ENCODE measurements around the gene WDCP. TPM values are rescaled to one million over a fixed set of nuclear protein-coding genes. Genes with fewer than 3 reads are reported as not detected.

WDCP gene
- total and polyA plus RNA-seq, 2 donors (not counting 1 experiment from before 2014, with no cell fraction given) = 3.9 to 21.6 TPM

DNA sequence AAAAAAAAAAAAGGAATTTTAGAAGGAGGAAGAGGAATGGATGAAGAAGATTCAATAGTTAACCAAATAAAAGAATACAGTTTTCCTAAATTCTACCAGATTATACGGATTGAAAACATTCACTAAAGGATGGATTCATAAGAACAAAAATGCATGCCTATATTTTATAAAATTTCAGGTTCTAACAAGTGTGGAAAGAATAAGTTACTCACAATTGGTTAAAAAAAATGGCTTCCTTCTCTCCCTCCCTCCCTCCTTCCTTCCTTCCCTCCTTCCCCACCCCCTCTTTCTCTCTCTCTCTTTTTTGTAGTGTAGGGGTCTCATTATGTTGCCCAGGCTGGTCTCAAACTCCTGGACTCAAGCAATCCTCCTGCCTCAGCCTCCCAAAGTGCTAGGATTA, 39.0 kb upstream of the WDCP start:
- WGBS (ENCODE audit: insufficient coverage) = no CpG with 5 or more reads among the region's 1 CpG
- H3K27me3 Mint-ChIP-seq = no peaks in the 10 kb centered on the region

DNA sequence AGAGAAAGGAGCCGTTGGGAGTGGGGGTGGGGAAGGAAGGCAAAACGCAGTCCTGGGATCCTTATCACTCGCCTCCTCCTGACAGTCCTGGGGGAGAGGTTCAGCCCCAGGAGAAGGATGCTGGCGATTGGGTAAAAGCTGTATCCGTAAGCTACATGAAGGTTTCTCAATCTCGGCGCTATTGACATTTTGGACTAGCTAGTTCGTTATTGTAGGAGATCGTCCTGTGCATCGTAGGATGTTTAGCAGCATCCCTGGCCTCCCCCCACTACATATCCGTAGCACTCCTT, 38.0 kb upstream of the WDCP start:
- peaks cover 12 to 20% of the 10 kb centered on the region in 2 donors for H3K4me1 ChIP-seq (ENCODE audit: control insufficient read depth in 2 of 2, insufficient read depth in 2 of 2, low read length in 2 of 2)
- no peaks in the 10 kb centered on the region for H3K27me3 ChIP-seq (replicated peaks in 1 of 4; ENCODE audit: control extremely low read depth in 1 of 4, control insufficient read depth in 3 of 4, insufficient read depth in 4 of 4, low read length in 3 of 4)
- H4K20me1 ChIP-seq (ENCODE audit: control insufficient read depth, insufficient read depth, low read length, poor library complexity, severe bottlenecking) = no peaks in the 10 kb centered on the region
- H3K27ac ChIP-seq (ENCODE audit: low read length in 2 of 2) = no peak overlapping the region
- DNase-seq (no peak), ATAC-seq (ENCODE audit: low read depth) (no peak)
- ChIA-PET POLR2A (interaction anchor here (0.6 kb wide), 1 partner anchor 145 kb away, joined by 10 read pairs; no protein-coding TSS in a partner anchor), CTCF (interaction anchor here (0.6 to 7.3 kb wide), 24 partner anchors 9 to 1338 kb away, joined by 3 to 154 read pairs (median 5); partner anchors contain the start of genes ATAD2B, FAM228B, FKBP1B and SF3B6)
- peak overlapping the region; percentile 98 for H2AFZ ChIP-seq (ENCODE audit: insufficient read depth, low read depth, low read length, poor library complexity, severe bottlenecking)
- intact Hi-C loops (cut with micrococcal nuclease) = loop anchor here (2.0 kb wide), 1 partner anchor 38 kb away; the partner anchor contains the start of gene WDCP
- 52% methylated on average over 10 of the region's 11 CpGs for WGBS (ENCODE audit: insufficient coverage)
- Mint-ChIP-seq H3K4me1 (peaks cover 19% of the 10 kb centered on the region), H3K4me3 (peak overlapping the region; percentile 97), H3K27ac (no peak overlapping the region), H3K27me3 (no peaks in the 10 kb centered on the region), H3K9me3 (ENCODE audit: insufficient read depth) (no peaks in the 10 kb centered on the region)
- peak overlapping the region; percentile 80 for H3K9ac ChIP-seq (ENCODE audit: low read length)
- peaks cover 2 to 12% of the 10 kb centered on the region in 2 experiments for H3K36me3 ChIP-seq (replicated peaks in 1 of 2; ENCODE audit: control extremely low read depth in 1 of 2, control insufficient read depth in 1 of 2, extremely low read depth in 1 of 2, insufficient read depth in 2 of 2, low read length in 1 of 2)
- peaks cover 9% of the 10 kb centered on the region for H3K79me2 ChIP-seq (ENCODE audit: control insufficient read depth, insufficient read depth, low read length)
- H3K4me2 ChIP-seq (replicated peaks; ENCODE audit: low read depth, low read length, poor library complexity, severe bottlenecking) = peak overlapping the region; percentile 95
- H3K9me3 ChIP-seq (ENCODE audit: control extremely low read depth in 1 of 3, control insufficient read depth in 2 of 3, insufficient read depth in 1 of 3, low read length in 2 of 3) = no peaks in the 10 kb centered on the region
- peak overlapping the region in 3 of 5 experiments; percentile 68 to 84 (median 75) for H3K4me3 ChIP-seq (ENCODE audit: control extremely low read depth in 1 of 5, extremely low read depth in 1 of 5, insufficient read depth in 1 of 5, low read depth in 2 of 5, low read length in 4 of 5)
- TF ChIP-seq, protein P1, sequence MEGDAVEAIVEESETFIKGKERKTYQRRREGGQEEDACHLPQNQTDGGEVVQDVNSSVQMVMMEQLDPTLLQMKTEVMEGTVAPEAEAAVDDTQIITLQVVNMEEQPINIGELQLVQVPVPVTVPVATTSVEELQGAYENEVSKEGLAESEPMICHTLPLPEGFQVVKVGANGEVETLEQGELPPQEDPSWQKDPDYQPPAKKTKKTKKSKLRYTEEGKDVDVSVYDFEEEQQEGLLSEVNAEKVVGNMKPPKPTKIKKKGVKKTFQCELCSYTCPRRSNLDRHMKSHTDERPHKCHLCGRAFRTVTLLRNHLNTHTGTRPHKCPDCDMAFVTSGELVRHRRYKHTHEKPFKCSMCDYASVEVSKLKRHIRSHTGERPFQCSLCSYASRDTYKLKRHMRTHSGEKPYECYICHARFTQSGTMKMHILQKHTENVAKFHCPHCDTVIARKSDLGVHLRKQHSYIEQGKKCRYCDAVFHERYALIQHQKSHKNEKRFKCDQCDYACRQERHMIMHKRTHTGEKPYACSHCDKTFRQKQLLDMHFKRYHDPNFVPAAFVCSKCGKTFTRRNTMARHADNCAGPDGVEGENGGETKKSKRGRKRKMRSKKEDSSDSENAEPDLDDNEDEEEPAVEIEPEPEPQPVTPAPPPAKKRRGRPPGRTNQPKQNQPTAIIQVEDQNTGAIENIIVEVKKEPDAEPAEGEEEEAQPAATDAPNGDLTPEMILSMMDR (IDR thresholded peaks at IDR 0.05) = no peak
- TF ChIP-seq EZH2 (IDR thresholded peaks at IDR 0.05; ENCODE audit: borderline replicate concordance, insufficient read depth, low read depth, low read length, poor library complexity, severe bottlenecking) = no peak

More for the DNA sequence above, 39.0 kb upstream of the WDCP start:
- no peak overlapping the region for H2AFZ ChIP-seq (ENCODE audit: insufficient read depth, low read depth, low read length, poor library complexity, severe bottlenecking)
- intact Hi-C loops (cut with micrococcal nuclease) = no loop called here
- ChIA-PET CTCF (interaction anchor here (7.3 kb wide), 1 partner anchor 261 kb away, joined by 154 read pairs; no protein-coding TSS in a partner anchor), POLR2A (no interaction called here)
- H3K79me2 ChIP-seq (ENCODE audit: control insufficient read depth, insufficient read depth, low read length) = peaks cover 12% of the 10 kb centered on the region
- DNase-seq (no peak), ATAC-seq (ENCODE audit: low read depth) (no peak)
- no peaks in the 10 kb centered on the region for H3K9me3 ChIP-seq (ENCODE audit: control extremely low read depth in 1 of 3, control insufficient read depth in 2 of 3, insufficient read depth in 1 of 3, low read length in 2 of 3)
- no peaks in the 10 kb centered on the region for H4K20me1 ChIP-seq (ENCODE audit: control insufficient read depth, insufficient read depth, low read length, poor library complexity, severe bottlenecking)
- no peaks in the 10 kb centered on the region for H3K27me3 ChIP-seq (replicated peaks in 1 of 4; ENCODE audit: control extremely low read depth in 1 of 4, control insufficient read depth in 3 of 4, insufficient read depth in 4 of 4, low read length in 3 of 4)
- H3K36me3 ChIP-seq (replicated peaks in 1 of 2; ENCODE audit: control extremely low read depth in 1 of 2, control insufficient read depth in 1 of 2, extremely low read depth in 1 of 2, insufficient read depth in 2 of 2, low read length in 1 of 2) = peaks cover 2 to 7% of the 10 kb centered on the region in 2 experiments
- H3K27ac Mint-ChIP-seq = no peak overlapping the region
- peak overlapping the region; percentile 45 for H3K4me3 Mint-ChIP-seq
- no peaks in the 10 kb centered on the region for H3K9me3 Mint-ChIP-seq (ENCODE audit: insufficient read depth)
- no peak overlapping the region for H3K9ac ChIP-seq (ENCODE audit: low read length)
- peaks cover 19% of the 10 kb centered on the region for H3K4me1 Mint-ChIP-seq
- no peak for TF ChIP-seq EZH2 (IDR thresholded peaks at IDR 0.05; ENCODE audit: borderline replicate concordance, insufficient read depth, low read depth, low read length, poor library complexity, severe bottlenecking)
- TF ChIP-seq, protein P1 (IDR thresholded peaks at IDR 0.05) = no peak
- no peak overlapping the region for H3K4me3 ChIP-seq (ENCODE audit: control extremely low read depth in 1 of 5, extremely low read depth in 1 of 5, insufficient read depth in 1 of 5, low read depth in 2 of 5, low read length in 4 of 5)
- H3K27ac ChIP-seq (ENCODE audit: low read length in 2 of 2) = no peak overlapping the region
- no peak overlapping the region for H3K4me2 ChIP-seq (replicated peaks; ENCODE audit: low read depth, low read length, poor library complexity, severe bottlenecking)
- peaks cover 12 to 20% of the 10 kb centered on the region in 2 donors for H3K4me1 ChIP-seq (ENCODE audit: control insufficient read depth in 2 of 2, insufficient read depth in 2 of 2, low read length in 2 of 2)
